GM18498 (cell line): ENCODE measurements around the gene SPTAN1.
"Not testable (repeated sequence)": the region's sequence is repeated elsewhere in the genome, so short reads cannot be mapped to it uniquely, and the experiment has no call there.

ENCODE experiments used
- ATAC-seq: cut with Tn5 transposase; IDR thresholded peaks from one replicate; pipeline ENCODE4 v1.9.1; 2021; ENCODE audit warnings: mild to moderate bottlenecking, moderate library complexity; ENCODE audit not compliant: unreplicated experiment

The SPTAN1 gene

DNA sequence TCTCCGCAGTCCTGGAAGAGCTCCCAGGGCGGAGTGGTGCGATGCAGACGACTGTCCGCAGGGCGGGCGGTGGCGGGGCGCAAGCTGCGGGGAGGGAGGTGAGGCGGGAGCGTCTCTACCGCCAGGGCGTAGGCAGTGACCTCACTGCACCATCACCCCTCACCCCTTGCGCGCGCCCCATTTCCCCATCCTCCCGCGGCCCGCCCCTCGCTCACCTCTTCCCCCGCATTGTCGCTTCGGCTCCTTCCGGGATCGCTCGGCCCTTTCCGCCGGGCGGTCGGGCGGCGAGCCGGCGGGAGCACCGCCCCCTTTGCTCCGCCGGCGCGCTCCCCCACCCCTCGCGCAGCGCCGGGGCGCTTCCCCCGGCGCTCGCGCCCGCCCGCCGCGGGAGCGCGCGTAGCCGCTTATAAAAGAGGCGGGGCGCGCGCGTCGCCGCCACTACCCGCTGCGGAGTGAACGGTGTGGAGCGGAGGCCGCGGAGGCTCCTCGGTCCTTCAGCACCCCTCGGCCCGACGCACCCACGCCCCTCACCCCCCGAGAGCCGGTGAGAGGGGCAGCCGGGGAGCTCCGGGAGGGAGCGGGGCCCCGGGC, at the start of gene SPTAN1:
SPTAN1 (plus strand) TSS at position 435 of the 591 bp plus-strand sequence. CDS start 14,154 bp downstream, outside the sequence.
- peak; percentile 81 for ATAC-seq

DNA sequence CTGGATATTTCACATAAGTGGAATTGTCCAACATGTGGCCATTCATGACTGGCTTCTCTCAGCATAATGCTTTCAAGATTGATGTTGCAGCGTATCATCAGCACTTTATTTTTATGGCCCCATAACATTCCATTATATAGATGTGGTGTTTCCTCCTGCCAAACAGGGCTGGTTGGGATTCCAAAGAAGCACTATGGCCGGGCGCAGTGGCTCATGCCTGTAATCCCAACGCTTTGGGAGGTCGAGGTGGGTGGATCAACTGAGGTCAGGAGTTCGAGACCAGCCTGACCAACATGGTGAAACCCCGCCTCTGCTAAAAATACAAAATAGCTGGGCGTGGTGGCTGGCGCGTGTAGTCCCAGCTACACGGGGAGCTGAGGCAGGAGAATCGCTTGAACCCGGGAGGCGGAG, 49.0 kb upstream of the SPTAN1 start:
- ATAC-seq = not testable (repeated sequence)

DNA sequence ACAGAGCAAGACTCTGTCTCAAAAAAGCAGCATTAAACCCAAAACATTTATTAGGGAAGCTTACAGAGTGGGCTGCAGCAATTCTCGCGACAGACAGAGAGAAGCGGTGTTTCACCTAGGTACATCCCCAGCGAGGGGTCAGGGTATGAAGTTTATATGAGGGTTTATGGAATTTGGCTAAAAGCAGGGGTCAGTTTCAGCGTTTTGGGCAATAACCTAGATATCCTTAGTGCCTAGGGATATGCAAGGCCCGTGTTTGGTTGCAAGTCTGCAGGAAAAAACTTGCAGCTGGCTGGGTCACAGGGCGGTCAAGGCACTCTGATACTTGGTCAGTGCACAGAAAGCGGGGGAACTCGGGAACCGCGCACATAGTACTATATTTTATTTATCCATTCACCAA, 48.5 kb upstream of the SPTAN1 start:
- ATAC-seq = no peak

DNA sequence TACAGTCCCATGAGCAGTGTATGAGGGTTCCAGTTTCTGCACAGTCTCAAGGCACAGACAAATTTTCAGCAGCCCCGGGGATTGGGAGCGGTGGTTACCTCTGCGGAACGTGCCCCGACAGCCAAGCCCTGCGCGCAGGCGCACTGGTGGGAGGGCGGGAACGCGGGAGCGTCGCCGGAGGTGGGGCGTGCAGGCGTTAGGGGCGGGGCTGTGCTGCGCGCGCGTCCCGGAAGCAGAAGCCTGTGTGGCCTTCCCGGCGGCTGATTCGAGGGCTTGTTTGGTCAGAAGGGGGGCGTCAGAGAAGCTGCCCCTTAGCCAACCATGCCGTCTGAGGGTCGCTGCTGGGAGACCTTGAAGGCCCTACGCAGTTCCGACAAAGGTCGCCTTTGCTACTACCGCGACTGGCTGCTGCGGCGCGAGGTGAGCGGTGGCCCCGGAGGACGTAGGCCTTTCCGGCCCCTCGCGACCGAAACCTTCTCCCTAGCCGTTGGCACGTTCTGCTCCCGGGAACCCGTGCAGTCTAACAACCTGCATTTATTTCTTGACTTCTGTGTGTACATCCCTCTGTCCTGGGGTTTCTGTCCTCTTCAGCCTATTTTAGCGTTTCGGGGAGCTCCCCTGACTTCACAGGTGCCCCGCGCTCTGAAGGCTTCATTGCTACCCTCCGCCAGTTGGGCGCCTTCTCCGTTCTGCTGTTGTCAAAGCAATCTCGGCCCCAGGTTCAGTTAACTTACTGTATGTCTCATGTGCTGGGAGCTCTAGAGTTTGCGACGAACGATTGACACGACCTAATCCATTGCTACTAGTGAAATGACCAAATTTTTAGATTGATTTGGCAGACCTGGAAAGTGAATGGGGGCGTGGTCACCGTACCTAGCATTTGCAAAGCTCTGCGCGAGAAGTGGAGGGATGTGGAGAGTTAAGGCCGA, 47.6 kb upstream of the SPTAN1 start, which contains the start of gene GLE1:
GLE1 (plus strand) TSS at position 235 of the 929 bp plus-strand sequence; CDS start at position 322, 87 bp downstream.
- ATAC-seq = peak; percentile 87

DNA sequence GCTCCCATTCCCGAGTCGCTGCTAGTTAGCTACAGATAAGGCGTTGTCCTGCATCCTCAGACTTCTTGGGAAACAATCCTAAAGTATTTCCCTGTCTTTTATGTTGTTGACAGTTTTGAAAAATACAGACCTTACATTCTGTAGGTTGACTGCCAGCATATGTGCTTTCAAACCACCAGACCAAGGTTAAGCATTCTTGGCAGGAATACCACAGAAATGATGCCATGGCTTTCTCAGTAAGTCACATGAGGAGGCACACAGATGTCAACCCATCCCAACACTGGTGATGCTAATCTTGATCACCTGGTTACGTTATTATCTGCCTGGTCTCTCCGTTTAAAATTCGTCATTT, 47.0 kb upstream of the SPTAN1 start:
- ATAC-seq = no peak

DNA sequence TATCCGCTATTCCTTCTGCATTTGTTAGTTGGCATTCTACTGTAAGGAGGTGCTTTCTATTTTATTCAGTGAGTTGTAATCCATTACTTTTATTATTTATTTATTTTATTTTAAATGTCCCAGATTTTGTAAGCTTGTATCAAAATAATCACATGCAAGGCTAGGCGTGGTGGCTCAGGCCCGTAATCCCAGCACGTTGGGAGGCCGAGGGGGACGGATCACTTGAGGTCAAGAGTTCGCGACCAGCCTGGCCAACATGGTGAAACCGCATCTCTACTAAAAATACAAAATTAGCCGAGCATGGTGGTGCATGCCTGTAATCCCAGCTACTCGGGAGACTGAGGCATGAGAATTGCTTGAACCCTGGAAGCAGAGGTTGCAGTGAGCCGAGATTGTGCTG, 46.5 kb upstream of the SPTAN1 start:
- ATAC-seq = not testable (repeated sequence)

DNA sequence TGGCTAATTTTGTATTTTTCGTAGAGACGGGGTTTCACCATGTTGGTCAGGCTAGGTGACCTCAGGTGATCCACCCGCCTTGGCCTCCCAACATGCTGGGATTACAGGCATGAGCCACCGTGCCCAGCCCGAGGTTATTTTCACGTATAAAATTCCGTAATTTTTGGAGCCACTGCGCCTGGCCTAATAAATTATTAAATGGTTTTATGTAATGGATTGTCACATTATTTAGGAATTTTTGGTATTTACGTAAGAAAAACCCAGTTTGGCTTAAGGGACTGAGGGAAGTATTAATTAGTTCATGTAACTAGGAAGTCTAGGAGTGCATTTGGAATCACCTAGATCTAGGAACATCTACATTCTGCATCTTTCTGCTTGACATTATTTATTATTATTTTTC, 39.6 kb upstream of the SPTAN1 start:
- ATAC-seq = no peak

DNA sequence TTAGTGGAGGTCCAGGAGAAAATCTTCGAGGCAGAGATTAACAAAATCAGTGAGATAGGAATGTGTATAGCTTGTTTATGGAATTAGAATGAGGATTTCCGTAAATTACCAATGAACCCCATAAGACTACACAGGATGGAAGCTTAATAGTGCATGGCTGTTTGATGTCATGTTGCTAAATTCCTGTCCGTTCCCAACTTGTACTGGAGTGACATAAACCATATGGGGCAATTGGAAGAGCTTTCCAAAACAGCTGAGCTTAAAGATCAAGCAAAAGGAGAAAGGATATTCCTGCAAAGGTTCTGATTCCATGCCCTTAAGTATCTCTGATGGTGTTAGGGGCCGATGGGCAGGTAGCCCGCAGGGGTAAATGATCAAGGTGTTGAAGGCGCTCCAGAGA, 30.4 kb upstream of the SPTAN1 start:
- ATAC-seq = no peak

DNA sequence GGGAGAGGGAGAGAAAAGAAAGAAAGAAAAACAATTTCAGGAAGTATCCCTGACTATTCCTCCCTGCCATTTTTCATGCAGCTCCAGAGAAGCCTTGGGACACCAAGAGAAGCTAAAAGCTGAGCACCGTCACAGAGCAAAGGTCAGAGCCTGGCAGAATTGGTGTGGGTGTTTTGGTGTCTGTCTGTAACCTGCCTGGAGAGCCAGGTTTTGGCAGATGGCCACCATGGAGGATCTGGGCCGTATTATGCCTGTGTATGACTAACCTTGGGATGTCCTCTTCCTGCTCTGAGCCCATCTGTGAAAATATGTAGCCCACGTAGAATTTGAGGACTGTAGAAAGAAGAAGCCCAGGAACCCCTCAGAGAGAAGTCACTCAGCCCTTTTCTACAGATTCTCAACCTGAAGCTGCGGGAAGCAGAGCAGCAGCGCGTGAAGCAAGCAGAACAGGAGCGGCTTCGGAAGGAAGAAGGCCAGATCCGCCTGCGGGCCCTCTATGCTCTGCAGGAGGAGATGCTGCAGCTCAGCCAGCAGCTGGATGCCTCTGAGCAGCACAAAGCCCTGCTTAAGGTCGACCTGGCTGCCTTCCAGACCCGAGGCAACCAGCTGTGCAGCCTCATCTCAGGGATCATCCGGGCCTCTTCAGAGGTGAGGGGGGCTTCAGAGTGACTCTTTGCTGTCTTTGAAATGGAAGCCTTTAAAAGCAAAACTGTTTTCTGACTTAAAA, 29.0 kb upstream of the SPTAN1 start:
- ATAC-seq = no peak

DNA sequence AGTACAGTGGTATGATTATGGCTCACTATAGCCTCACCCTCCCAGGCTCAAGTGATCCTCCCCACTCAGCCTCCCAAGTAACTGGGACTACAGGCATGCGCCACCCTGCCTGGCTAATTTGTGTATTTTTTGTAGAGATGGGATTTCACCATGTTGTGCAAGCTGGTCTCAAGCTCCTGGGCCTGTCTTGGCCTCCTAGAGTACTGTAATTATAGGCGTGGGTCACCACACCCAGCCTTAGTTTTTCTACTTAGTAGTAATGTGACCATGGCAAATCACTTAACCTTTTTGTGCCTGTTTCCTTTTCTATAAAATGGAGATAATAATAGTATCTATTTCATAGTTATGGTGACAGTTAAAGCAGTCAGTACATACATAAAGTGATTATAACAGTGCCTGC, 25.7 kb upstream of the SPTAN1 start:
- no peak for ATAC-seq

DNA sequence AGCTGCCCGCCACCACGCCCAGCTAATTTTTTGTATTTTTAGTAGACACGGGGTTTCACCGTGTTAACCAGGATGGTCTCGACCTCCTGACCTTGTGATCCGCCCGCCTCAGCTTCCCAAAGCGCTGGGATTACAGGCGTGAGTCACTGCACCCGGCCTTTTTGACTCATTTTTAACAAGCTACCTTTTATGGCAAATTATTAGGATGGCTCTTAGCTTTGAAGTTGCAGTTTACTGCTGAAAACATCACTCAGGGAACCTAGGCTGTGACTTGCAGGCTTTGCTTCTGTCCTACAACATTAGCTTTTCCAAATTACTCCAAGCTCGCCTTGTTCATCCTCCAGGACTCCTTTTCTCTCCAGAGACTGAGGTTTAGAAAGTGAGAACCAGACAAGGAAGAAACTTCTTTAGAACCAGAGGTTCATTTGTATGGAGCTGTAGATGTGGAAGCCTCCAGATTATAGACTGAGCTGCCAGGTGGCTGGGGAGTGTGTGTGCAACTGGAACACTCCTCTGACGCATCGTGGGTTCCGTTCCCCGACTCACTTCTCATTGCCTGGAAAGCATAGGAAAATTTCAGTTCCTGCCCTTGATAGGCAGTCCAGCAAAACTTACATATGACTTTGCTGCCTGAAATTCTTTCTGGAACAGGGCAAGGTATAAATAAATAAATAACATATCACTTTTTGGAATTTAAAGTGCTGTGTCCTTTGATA, 23.8 kb upstream of the SPTAN1 start:
- ATAC-seq = no peak

DNA sequence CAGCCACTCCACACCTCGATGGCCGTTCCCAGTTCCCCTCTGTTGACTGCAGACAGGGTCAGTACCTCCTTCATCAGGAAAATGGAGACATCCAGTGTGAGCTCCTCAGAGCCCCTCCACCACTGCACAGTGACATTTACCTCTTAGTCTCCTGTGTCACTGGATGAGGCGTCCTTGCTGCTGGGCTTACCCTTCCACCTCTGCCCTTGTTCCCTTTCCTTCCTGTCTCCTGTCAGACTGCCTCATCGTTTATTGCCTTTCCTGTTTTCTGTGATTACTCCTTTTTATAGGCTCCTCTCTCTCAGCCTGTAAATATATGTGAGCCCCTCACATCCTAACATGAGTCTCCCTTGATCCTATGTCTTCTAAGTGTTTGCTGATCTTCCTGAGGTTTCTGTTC, 23.2 kb upstream of the SPTAN1 start:
- no peak for ATAC-seq

DNA sequence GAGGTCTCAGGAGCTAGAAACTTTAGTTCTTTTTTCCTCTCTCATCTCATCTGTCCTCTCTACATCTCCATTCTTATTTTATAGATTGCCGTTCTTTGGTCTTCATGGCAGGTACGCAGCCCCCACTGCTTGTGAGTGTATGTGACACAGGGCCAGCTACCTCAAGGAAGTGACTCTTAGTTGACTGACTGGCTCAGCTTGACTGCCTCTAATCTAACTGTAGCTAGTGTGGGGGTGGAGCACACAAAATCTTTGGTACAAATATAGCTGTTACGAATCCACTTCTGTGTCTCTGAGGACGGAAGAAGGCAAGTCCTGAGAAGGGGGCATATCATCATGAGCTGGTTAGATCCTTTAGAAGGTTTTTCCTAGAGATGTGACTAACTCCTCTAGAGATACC, 19.8 kb upstream of the SPTAN1 start:
- no peak for ATAC-seq

DNA sequence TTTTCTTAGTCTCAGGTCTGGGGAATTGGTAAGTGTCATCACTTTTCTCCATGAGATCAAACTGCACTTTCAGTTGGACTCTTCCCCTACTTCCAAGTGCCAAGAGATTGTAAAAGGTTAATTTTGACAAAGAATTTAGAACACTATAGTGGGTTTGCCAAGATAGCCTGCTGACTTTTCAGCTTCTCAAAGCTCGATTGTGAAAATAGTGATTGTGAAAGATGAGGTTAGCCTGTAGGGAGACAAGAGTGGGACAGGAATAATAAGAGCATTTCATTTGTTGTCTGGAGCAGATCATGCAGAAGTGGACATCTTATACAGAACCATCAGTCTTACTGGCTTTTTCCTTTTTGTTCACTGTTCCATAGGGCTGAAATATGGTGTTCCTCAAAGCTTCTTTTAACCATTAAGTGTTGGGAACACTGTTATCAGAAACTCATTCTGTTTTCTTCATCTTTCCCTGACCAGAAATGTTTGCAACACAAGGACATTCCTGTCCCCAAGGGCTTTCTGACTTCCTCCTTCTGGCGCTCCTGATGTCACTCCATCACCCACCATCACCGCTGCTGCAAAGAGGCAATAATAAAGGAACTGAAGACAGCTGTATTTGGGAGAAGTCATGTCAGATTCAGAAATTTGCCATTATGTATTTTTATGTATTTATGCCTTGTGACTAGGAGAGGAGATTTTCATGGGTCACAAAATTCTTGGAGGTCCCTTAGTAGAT, 11.6 kb upstream of the SPTAN1 start:
- ATAC-seq = no peak

DNA sequence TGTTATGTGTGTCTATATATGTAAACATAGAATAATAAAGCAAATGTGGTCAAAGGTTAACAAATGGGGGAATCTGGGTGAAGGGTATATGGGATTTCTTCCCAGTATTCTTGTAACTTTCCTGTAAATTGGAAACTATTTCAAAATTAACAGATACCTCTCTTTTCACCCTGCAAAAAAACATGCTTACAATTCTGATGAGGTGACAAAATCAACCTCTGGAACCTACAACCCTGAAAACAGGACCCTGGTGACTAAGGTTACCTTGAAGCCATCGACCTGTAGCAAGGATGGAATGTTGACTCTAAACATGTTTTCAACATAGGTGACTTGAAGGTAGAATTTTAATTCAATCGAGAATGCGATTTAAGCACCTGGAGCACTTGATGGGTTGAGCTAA, 5.9 kb upstream of the SPTAN1 start:
- ATAC-seq = no peak

DNA sequence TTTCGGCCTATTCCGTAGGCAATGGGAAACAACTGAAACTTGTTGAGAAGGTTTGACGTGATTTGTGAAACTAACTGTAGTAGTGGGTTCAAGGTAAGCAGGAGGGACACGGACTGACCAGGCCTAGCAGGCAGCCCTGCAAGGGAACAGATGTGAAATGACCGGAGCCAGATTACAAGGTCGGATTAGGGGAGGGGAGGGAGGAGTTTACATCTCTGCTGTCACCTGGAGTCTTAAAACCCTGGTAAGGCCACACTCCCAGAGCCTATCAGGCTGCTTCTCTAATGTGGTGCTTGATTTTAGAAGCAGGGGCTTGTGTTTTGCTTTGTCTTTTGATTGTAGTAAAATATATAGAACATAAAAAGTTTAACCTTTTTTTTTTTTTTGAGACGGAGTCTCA, 3.5 kb upstream of the SPTAN1 start:
- ATAC-seq = no peak

DNA sequence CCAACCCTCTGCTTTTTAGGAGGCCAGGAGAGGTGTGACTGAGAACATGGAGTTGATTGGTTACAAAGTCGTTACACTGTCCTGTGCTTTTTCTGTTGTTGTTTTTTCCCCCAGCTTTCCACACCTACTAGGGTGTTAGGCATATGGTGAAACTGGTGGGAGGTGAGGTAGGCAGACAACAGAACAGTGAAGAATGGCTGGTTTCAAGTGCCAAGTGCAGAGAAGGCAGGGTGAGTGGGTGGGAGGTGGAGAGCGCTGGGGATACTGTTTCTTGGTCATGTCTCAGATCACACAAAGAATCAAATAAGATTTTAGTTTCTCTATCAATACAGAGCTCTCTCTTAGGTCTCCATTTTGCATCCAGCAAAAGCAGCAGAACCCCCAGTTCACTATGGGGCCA, 2.2 kb upstream of the SPTAN1 start:
- ATAC-seq = no peak

DNA sequence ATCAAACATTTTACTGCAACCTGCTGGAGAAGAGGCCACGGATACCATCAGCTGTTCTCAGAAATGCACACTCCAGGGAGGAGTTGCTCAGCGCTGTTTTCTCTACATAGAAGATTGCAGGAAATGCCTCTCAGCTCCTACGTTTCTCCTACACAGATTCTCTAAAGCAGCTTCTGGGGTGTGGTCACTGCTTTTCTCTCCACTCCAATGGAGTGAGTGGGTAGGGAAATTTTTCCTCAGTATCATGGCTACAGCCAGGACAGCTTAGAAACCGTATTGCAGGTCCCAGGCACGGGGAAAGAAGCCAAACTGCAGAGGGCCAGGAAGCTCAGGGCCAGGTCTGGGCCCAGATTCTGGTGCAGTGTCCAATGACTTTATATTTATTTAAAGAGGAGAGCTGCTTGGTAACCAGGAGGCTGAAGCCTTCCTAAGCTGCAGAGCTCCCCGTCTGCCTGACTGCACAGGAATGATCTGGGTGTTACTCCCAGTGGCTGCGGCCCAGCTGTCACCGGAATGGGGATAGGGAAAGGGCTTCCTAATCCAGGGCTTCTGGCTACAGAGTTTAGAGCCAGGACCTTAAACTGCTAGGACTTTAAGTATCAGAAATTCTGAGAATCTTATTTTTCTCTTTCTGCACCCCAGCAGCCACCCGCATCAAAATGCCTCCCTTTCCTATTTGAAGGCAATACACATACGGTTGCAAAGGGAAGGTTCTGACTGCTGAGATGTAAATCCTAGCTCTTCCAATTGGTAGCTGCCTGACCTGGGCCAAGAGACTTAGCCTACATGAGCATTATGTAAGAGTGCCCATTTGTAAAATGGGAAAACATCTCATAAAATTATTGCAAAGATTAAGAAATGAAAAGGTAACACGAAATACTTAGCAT, 1.4 kb upstream of the SPTAN1 start:
- ATAC-seq = no peak

DNA sequence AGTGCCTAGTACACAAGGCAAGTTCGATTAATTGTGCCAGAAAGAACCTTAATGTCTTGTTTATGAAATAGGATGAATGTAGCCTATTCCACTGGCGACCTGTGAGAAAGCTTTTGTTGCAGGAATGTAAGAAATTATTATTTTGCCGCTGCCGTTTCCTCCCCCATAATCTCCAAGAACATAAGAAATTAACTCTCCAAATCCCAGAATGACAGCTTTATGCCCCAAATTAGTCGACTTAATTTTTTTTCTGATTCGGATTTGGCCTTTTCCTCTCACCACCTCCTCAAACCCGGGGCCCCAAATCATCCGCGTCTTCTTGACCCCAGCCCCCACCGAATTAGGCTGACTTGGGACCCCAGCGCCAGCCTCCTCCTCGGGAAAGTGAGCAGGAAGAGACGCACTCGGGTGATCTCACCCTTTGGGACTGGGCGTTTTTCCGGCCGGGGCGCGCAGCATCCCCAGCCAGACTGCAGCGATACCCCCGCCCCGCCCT, 682 bp upstream of the SPTAN1 start:
- no peak for ATAC-seq
